22Rv1 (cell line): ENCODE results near the gene MAPK1.

Source experiments
- CTCF ChIP-seq: fragments of 450-650 bp; IDR thresholded peaks from 2 replicates; pipeline ENCODE4 v1.5.1; 2017; ENCODE audit warnings: mild to moderate bottlenecking
- ZFX ChIP-seq: fragments of 450-650 bp; IDR thresholded peaks from 2 replicates; pipeline ENCODE4 v1.6.1; 2017; ENCODE audit warnings: antibody characterized with exemption, borderline replicate concordance

GRCh38 chr22:21849489-21849888 is 18.0 kb downstream of the MAPK1 start:
- TF ChIP-seq CTCF (no peak), ZFX (no peak)
